ENCODE data around the gene CDK9. TPM values are rescaled to one million over a fixed set of nuclear protein-coding genes. Genes with fewer than 3 reads are reported as not detected.
"Not testable (repeated sequence)": the region's sequence is repeated elsewhere in the genome, so short reads cannot be mapped to it uniquely, and the experiment has no call there.

Gene CDK9
- polyA plus RNA-seq, 1 experiment, result 34.4 TPM

DNA sequence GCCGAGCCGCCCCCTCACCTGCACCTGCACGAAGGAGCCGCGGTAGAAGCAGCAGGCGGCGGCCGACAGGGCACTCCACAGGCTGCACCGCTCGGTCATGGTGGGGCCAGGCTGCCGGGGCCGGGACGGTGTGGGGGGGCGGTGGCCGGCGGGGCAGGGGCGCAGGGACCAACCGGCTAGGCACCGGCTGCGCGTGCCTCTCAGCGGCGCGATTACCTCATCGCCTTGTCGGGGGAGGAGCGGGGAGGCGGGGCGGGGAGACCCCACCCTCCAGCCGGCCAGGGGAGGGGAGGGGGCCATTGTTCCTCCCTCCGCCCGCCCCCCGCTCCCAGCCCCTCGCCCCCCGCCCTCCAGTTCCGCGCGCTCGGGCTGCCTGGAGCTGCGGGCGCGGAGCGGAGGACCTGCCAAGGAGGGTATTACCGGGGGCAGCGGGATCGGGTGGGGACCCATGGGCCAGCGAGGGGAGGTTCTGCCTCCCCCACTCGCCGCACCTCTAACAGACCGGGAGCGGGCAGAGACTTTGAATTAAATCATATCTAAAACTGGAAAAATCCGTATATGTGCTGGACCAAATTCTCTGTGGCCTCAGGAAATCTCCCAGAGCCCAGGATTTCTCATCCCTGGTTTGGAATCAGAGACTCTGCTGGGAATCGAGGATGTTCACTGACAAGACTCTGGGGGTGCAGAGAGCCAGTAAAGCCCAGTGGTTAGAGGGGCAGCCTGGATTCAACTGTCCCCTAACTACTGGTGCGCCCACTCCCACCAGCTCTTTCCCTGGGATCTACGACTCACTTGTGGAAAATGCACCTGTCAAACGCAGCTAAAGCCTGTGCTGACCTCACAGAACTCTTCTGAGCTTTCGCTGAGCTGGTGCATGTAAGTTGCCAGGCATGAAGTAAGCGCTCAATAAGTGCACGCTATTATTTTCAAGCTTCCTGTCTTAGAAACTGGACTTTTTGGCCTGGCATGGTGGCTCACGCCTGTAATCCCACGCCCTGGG lies 30.5 kb upstream of the CDK9 start:
- ChIA-PET POLR2A (no interaction called here), CTCF (interaction anchor here (1.0 kb wide), 1 partner anchor 29 kb away, joined by 3 read pairs; no protein-coding TSS in a partner anchor)
- TF ChIP-seq, protein P1, sequence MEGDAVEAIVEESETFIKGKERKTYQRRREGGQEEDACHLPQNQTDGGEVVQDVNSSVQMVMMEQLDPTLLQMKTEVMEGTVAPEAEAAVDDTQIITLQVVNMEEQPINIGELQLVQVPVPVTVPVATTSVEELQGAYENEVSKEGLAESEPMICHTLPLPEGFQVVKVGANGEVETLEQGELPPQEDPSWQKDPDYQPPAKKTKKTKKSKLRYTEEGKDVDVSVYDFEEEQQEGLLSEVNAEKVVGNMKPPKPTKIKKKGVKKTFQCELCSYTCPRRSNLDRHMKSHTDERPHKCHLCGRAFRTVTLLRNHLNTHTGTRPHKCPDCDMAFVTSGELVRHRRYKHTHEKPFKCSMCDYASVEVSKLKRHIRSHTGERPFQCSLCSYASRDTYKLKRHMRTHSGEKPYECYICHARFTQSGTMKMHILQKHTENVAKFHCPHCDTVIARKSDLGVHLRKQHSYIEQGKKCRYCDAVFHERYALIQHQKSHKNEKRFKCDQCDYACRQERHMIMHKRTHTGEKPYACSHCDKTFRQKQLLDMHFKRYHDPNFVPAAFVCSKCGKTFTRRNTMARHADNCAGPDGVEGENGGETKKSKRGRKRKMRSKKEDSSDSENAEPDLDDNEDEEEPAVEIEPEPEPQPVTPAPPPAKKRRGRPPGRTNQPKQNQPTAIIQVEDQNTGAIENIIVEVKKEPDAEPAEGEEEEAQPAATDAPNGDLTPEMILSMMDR (IDR thresholded peaks at IDR 0.05; ENCODE audit: insufficient read depth, low read depth, low read length), result no peak
- Histone ChIP-seq H3K4me3 (ENCODE audit: low read depth, low read length) (no peak overlapping the region), H3K27me3 (ENCODE audit: control insufficient read depth, insufficient read depth, low read length) (peaks cover 26% of the 10 kb centered on the region), H3K36me3 (ENCODE audit: control insufficient read depth, insufficient read depth, low read length) (no peaks in the 10 kb centered on the region)
- DNase-seq (ENCODE audit: low read depth), result no peak

DNA sequence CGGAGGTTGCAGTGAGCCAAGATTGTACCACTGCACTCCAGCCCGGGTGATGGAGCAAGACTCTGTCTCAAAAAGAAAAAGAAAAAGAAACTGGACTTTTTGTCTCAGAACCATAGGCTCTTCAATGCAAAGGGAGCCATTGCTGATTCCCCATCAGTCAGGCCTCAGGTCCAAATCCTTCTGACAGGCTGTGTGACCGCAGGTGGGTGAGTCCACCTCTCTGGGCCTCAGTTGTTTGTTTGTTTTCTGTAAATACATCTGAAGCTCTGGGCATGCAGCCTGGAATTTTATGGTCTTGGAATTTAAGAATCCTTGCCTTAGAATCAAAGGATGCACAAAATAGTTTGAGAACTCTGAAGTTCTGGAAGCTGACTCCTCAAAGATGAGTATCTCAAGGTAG lies 29.6 kb upstream of the CDK9 start:
- CTCF ChIA-PET, result interaction anchor here (1.0 to 1.2 kb wide), 2 partner anchors 10 to 28 kb away, joined by 3 read pairs; no protein-coding TSS in a partner anchor
- POLR2A ChIA-PET, result no interaction called here

DNA sequence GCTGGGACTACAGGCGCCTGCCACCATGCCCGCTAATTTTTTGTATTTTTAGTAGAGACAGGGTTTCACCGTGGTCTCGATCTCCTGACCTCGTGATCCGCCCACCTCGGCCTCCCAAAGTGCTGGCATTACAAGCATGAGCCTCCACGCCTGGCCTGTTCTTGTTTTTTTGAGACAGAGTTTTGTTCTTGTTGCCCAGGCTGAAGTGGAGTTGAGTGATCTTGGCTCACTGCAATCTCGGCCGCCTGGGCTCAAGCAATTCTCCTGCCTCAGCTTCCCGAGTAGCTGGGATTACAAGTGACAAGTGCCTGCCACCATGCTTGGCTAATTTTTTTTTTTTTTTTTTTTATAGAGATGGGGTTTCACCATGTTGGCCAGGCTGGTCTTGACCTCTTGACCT lies 29.1 kb upstream of the CDK9 start:
- DNase-seq (ENCODE audit: low read depth); H3K36me3 ChIP-seq (ENCODE audit: control insufficient read depth, insufficient read depth, low read length); POLR2A ChIA-PET; H3K4me3 ChIP-seq (ENCODE audit: low read depth, low read length): not testable (repeated sequence)
- CTCF ChIA-PET, result interaction anchor here (1.2 to 1.5 kb wide), 3 partner anchors 9 to 164 kb away, joined by 3 to 5 read pairs (median 3); no protein-coding TSS in a partner anchor
- peaks cover 26% of the 10 kb centered on the region for H3K27me3 ChIP-seq (ENCODE audit: control insufficient read depth, insufficient read depth, low read length)

More for the DNA sequence above, 29.6 kb upstream of the CDK9 start:
- no peak for DNase-seq (ENCODE audit: low read depth)
- H3K4me3 ChIP-seq (ENCODE audit: low read depth, low read length), result no peak overlapping the region
- H3K27me3 ChIP-seq (ENCODE audit: control insufficient read depth, insufficient read depth, low read length), result peaks cover 26% of the 10 kb centered on the region
- TF ChIP-seq, protein P1 (IDR thresholded peaks at IDR 0.05; ENCODE audit: insufficient read depth, low read depth, low read length), result no peak
- H3K36me3 ChIP-seq (ENCODE audit: control insufficient read depth, insufficient read depth, low read length), result no peaks in the 10 kb centered on the region

DNA sequence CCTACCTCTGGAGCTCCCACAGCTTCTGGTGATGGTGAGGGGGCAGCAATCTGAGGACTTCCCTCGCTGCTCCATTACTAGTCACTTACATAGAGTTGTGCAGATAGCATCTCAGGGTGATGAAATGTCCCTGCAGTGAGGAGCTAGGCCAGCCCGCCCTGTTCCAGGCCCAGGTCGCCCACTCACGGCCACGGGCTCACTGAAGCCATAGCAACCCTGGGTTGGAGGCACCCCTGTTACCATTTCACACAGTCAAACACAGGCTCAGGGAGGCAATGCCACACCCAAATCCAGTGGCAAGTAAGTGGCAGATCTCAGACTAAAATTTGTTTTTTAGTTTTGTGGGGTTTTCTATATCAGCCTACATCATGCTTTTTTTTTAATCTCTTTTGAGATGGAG lies 27.0 kb upstream of the CDK9 start:
- DNase-seq (ENCODE audit: low read depth), result no peak
- no peak overlapping the region for H3K4me3 ChIP-seq (ENCODE audit: low read depth, low read length)
- TF ChIP-seq, protein P1 (IDR thresholded peaks at IDR 0.05; ENCODE audit: insufficient read depth, low read depth, low read length), result no peak
- H3K36me3 ChIP-seq (ENCODE audit: control insufficient read depth, insufficient read depth, low read length), result no peaks in the 10 kb centered on the region
- CTCF ChIA-PET, result interaction anchor here (1.1 to 2.3 kb wide), 3 partner anchors 8 to 24 kb away, joined by 3 to 6 read pairs (median 5); partner anchors contain the start of gene TOR2A
- POLR2A ChIA-PET, result no interaction called here
- H3K27me3 ChIP-seq (ENCODE audit: control insufficient read depth, insufficient read depth, low read length), result peaks cover 24% of the 10 kb centered on the region

DNA sequence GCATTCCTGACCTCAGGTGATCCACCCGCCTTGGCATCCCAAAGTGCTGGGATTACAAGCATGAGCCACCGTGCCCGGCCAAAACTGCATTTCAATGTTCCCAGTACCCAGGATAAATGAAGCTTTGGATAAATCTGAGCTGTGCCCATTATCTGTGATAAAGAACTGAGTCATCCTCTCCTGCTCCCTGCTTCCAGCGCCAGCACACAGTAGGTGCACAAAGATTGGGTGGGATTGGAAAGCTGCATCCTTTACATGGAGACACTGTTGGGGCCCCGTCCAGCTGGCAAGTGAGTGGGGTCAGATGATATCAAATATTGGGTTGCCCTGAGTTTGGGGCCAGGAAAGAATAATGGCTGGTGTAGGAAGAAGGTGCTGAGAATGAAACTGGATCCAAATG lies 24.8 kb upstream of the CDK9 start:
- CTCF ChIA-PET, result interaction anchor here (2.2 kb wide), 1 partner anchor 26 kb away, joined by 6 read pairs; the partner anchor contains the start of gene TOR2A
- no peak for DNase-seq (ENCODE audit: low read depth)
- TF ChIP-seq, protein P1 (IDR thresholded peaks at IDR 0.05; ENCODE audit: insufficient read depth, low read depth, low read length), result no peak
- Histone ChIP-seq H3K36me3 (ENCODE audit: control insufficient read depth, insufficient read depth, low read length) (no peaks in the 10 kb centered on the region), H3K4me3 (ENCODE audit: low read depth, low read length) (no peak overlapping the region), H3K27me3 (ENCODE audit: control insufficient read depth, insufficient read depth, low read length) (peaks cover 12% of the 10 kb centered on the region)
- POLR2A ChIA-PET, result no interaction called here

Data from BJ (cell line).